Kidney (tissue), 14 donors: Measurements from ENCODE around the gene PRKAG2. TPM values are rescaled to one million over a fixed set of nuclear protein-coding genes. Genes with fewer than 3 reads are reported as not detected.
A peak's percentile ranks its signal among the peaks of the same experiment; 100 is the strongest.

Source experiments
- DNase-seq, 5 donors: peaks; one replicate each; pipeline ENCODE4 v3.0.0-alpha.2; 2013 to 2020
- FAIRE-seq: peaks from 2 replicates; lab custom pipeline; 2012; peaks lifted over from hg19 to GRCh38; lab: Jason Lieb, UNC
- H3K27ac ChIP-seq, 2 donors: one replicate each; pipeline ENCODE4 v1.7.0; 2013; ENCODE audit warnings: low read depth in 2 of 2, low read length in 2 of 2, inconsistent platforms in 1 of 2
- H3K27me3 ChIP-seq: one replicate; pipeline ENCODE4 v1.7.1; 2013; ENCODE audit warnings: low read length, inconsistent platforms; ENCODE audit not compliant: control insufficient read depth, insufficient read depth
- H3K36me3 ChIP-seq, 3 donors: one replicate each; pipeline versions ENCODE4 v1.7.0 to v1.7.1; 2013; ENCODE audit warnings: low read length in 3 of 3, control low read depth in 1 of 3, inconsistent platforms in 1 of 3; ENCODE audit not compliant: insufficient read depth in 3 of 3, control insufficient read depth in 2 of 3
- H3K4me1 ChIP-seq, 3 donors: one replicate each; pipeline versions ENCODE4 v1.7.0 to v1.7.1; 2013; ENCODE audit warnings: low read length in 3 of 3, inconsistent platforms in 1 of 3, low read depth in 1 of 3; ENCODE audit not compliant: control insufficient read depth in 2 of 3, insufficient read depth in 2 of 3
- H3K4me3 ChIP-seq, 3 donors: one replicate each; pipeline versions ENCODE4 v1.7.0 to v1.8.1; 2013; ENCODE audit warnings: low read length in 3 of 3, control low read depth in 1 of 3, inconsistent platforms in 1 of 3
- H3K9ac ChIP-seq, 3 donors: one replicate each; pipeline versions ENCODE4 v1.7.0 to v1.7.1; 2013; ENCODE audit warnings: low read length in 3 of 3, control low read depth in 1 of 3, inconsistent platforms in 1 of 3
- H3K9me3 ChIP-seq, 3 donors: one replicate each; pipeline versions ENCODE4 v1.7.0 to v1.7.1; 2013; ENCODE audit warnings: low read length in 3 of 3, control low read depth in 1 of 3, inconsistent platforms in 1 of 3; ENCODE audit not compliant: control insufficient read depth in 2 of 3, insufficient read depth in 1 of 3
- intact Hi-C: fragments of 100-400 bp; cut with DNase I; formaldehyde crosslinking; loops from one replicate; pipeline ENCODE4 v1.11.1; 2022
- polyA plus RNA-seq: library from polyadenylated mRNA; stranded (reverse); fragments of 350-450 nt; fragmentation: Illumina TruSeq; extraction: RNeasy Lipid Tissue Mini Kit (QIAGEN cat#74804); gene quantifications from one replicate; pipeline ENCODE4 v1.2.3, GENCODE V29; 2014; ENCODE audit warnings: low read depth, low replicate concordance; ENCODE audit not compliant: insufficient read depth
- total RNA-seq: library from RNA; stranded (reverse); fragmentation: NEBNext Ultra II Directional; extraction: Animal tissue kit (Norgen Biotek cat#: 25700); gene quantifications from one replicate; pipeline ENCODE4 v1.2.1, GENCODE V29; 2021
- TF ChIP-seq, protein P1 (sequence below): IDR thresholded peaks from 3 replicates; pipeline ENCODE4 v1.5.1; 2012; ENCODE audit warnings: mild to moderate bottlenecking, moderate library complexity, borderline replicate concordance; ENCODE audit not compliant: insufficient read depth; ENCODE audit errors: extremely low read depth
- donor health status: control.
- donor health status: control.
- donor health status: control.
- donor health status: control.
- donor health status: control.
- donor health status: DM: yes; HTN: yes; CAD: no.
- donor health status: Normal renal cell carcinoma (clear cell type).

The PRKAG2 gene
- total and polyA plus RNA-seq, 2 donors from 2014 or later, result 40.7 to 40.9 TPM

- intact Hi-C loops, result no loop called here
- H3K36me3 ChIP-seq, result peaks cover 0 to 2% (median 0%) of the 10 kb centered on the region in 3 donors
- peaks cover 0 to 21% (median 4%) of the 10 kb centered on the region in 3 donors for H3K4me1 ChIP-seq
- H3K27me3 ChIP-seq, result no peaks in the 10 kb centered on the region
- H3K9ac ChIP-seq, result peak overlapping the region in 1 of 3 donors; percentile 31
- TF ChIP-seq, protein P1, sequence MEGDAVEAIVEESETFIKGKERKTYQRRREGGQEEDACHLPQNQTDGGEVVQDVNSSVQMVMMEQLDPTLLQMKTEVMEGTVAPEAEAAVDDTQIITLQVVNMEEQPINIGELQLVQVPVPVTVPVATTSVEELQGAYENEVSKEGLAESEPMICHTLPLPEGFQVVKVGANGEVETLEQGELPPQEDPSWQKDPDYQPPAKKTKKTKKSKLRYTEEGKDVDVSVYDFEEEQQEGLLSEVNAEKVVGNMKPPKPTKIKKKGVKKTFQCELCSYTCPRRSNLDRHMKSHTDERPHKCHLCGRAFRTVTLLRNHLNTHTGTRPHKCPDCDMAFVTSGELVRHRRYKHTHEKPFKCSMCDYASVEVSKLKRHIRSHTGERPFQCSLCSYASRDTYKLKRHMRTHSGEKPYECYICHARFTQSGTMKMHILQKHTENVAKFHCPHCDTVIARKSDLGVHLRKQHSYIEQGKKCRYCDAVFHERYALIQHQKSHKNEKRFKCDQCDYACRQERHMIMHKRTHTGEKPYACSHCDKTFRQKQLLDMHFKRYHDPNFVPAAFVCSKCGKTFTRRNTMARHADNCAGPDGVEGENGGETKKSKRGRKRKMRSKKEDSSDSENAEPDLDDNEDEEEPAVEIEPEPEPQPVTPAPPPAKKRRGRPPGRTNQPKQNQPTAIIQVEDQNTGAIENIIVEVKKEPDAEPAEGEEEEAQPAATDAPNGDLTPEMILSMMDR, result no peak
- no peak overlapping the region for H3K4me3 ChIP-seq
- peak overlapping the region; percentile 46 to 83 for H3K27ac ChIP-seq
- no peaks in the 10 kb centered on the region for H3K9me3 ChIP-seq
- FAIRE-seq (no peak), DNase-seq (no peak)
Measured at GRCh38 chr7:151754688-151755130, 122.2 kb downstream of the PRKAG2 start.

- Histone ChIP-seq H3K9ac (no peak overlapping the region), H3K27me3 (no peaks in the 10 kb centered on the region), H3K4me1 (peaks cover 0 to 21% (median 4%) of the 10 kb centered on the region in 3 donors), H3K27ac (peak overlapping the region; percentile 68 to 83), H3K4me3 (no peak overlapping the region), H3K9me3 (no peaks in the 10 kb centered on the region), H3K36me3 (peaks cover 0 to 2% (median 0%) of the 10 kb centered on the region in 3 donors)
- peak; percentile 64 for FAIRE-seq
- TF ChIP-seq, protein P1, result peak; percentile 78
- intact Hi-C loops, result no loop called here
- peak; percentile 79 to 91 (median 86) for DNase-seq
Measured at GRCh38 chr7:151754142-151754590, 122.7 kb downstream of the PRKAG2 start.

DNA sequence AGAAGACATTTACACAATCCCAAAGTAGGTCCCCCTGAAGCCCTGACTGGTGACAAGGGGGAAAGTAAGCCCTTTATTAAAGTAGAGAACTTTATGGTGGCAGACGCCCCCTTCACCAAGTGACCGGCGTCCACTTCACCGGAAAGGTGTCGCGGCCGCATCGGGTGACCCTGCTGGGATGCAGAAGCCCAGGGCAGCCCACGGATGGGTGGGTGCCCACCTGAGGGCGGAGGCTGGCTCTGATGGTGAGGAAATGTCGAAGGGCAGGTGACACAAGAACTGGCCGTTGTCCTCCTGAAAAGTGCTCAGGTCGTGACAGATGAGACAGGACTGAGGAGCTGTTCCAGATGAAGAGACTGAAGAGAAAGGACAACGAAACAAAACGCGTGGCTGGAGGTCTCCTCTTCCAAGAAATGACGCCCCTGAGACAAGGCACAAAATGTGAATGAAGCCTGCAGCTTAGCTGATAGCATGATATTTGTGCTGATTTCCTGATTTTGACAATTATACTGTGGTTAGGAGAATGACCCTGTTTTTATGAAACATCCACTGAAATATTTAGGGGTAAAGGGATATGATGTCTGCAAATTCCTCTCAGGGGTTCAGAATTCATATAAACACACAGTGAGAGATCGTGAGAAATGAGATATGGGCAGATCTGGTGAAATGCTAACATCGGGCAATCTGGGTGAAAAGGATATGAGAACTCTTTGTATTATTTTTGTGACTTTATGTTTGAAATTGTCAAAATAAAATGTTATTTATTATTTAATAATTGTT lies 123.9 kb downstream of the PRKAG2 start:
- H3K4me3 ChIP-seq, result no peak overlapping the region
- intact Hi-C loops, result no loop called here
- peaks cover 0 to 2% (median 0%) of the 10 kb centered on the region in 3 donors for H3K36me3 ChIP-seq
- H3K4me1 ChIP-seq, result peaks cover 0 to 20% (median 4%) of the 10 kb centered on the region in 3 donors
- no peak for FAIRE-seq
- H3K27me3 ChIP-seq, result no peaks in the 10 kb centered on the region
- H3K27ac ChIP-seq, result no peak overlapping the region
- no peak for DNase-seq
- H3K9me3 ChIP-seq, result no peaks in the 10 kb centered on the region
- TF ChIP-seq, protein P1, result no peak
- no peak overlapping the region for H3K9ac ChIP-seq
